ENCODE measurements around the gene AQP12B.
"Not testable (repeated sequence)": the region's sequence is repeated elsewhere in the genome, so short reads cannot be mapped to it uniquely, and the experiment has no call there.

- TF ChIP-seq POLR2A, POU2F2 (IDR thresholded peaks at IDR 0.05; ENCODE audit: low read depth, low read length): not testable (repeated sequence)
These were observed 17.9 kb upstream of the AQP12B start for GRCh38 chr2:240700616-240701015.

All from GM12891 (cell line).